ENCODE data around the gene ZNF138.

- TF ChIP-seq EZH2 (IDR thresholded peaks at IDR 0.05; ENCODE audit: borderline replicate concordance, low read depth, low read length, poor library complexity, severe bottlenecking) = no peak
- no peak for TF ChIP-seq CTCF (conservative IDR thresholded peaks at IDR 0.05; ENCODE audit: low read depth, low read length)
These were observed 60.7 kb downstream of the ZNF138 start for GRCh38 chr7:64854969-64855368.
